GM10248 (cell line): ENCODE measurements around the gene PEX7.
"Not testable (repeated sequence)": the region's sequence is repeated elsewhere in the genome, so short reads cannot be mapped to it uniquely, and the experiment has no call there.

Experiments
- CTCF ChIA-PET: fragments of 300-600 bp; sonication (Branson Sonifier 250); formaldehyde crosslinking; extraction: SDS; loops from one replicate; lab custom pipeline; 2021; ENCODE audit warnings: antibody characterized with exemption; lab: Yijun Ruan, JAX
- POLR2A ChIA-PET: fragments of 350-650 bp; sonication (Branson Sonifier 250); formaldehyde crosslinking; extraction: SDS; loops from one replicate; lab custom pipeline; 2020; ENCODE audit warnings: antibody characterized with exemption; lab: Yijun Ruan, JAX
- DNase-seq: peaks from one replicate; pipeline ENCODE4 v3.0.0; 2012; ENCODE audit errors: extremely low spot score
- CTCF ChIP-seq: IDR thresholded peaks from 2 replicates; pipeline ENCODE4 v1.5.1; 2012; ENCODE audit warnings: mild to moderate bottlenecking, low read depth; ENCODE audit errors: extremely low read depth, missing control alignments, control extremely low read depth

Gene PEX7

GRCh38 chr6:136788069-136788902, 34.1 kb upstream of the PEX7 start:
- ChIA-PET POLR2A (no interaction called here), CTCF (interaction anchor here (0.8 to 9.6 kb wide), 9 partner anchors 11 to 139 kb away, joined by 3 to 348 read pairs (median 6); no protein-coding TSS in a partner anchor)
- no peak for TF ChIP-seq CTCF
- DNase-seq: no peak

- not testable (repeated sequence) for DNase-seq
- ChIA-PET CTCF (interaction anchor here (0.8 to 9.6 kb wide), 7 partner anchors 17 to 141 kb away, joined by 3 to 348 read pairs (median 5); no protein-coding TSS in a partner anchor), POLR2A (interaction anchor here (0.6 kb wide), 2 partner anchors 26 to 34 kb away, joined by 8 to 9 read pairs; no protein-coding TSS in a partner anchor)
These were observed 33.0 kb upstream of the PEX7 start for GRCh38 chr6:136789440-136789839.

GRCh38 chr6:136790411-136791295, 31.7 kb upstream of the PEX7 start:
- CTCF ChIA-PET: interaction anchor here (0.7 to 9.6 kb wide), 9 partner anchors 10 to 183 kb away, joined by 3 to 348 read pairs (median 12); no protein-coding TSS in a partner anchor
- POLR2A ChIA-PET: no interaction called here
- DNase-seq: no peak
- no peak for TF ChIP-seq CTCF

GRCh38 chr6:136791296-136792094, 30.9 kb upstream of the PEX7 start:
- ChIA-PET CTCF (interaction anchor here (0.9 to 9.6 kb wide), 73 partner anchors 8 to 502 kb away, joined by 3 to 348 read pairs (median 8); partner anchors contain the start of genes BCLAF1, PEX7 and SLC35D3), POLR2A (interaction anchor here (0.9 to 1.6 kb wide), 9 partner anchors 10 to 503 kb away, joined by 3 to 13 read pairs (median 5); no protein-coding TSS in a partner anchor)
- TF ChIP-seq CTCF: no peak
- DNase-seq: peak; percentile 54

GRCh38 chr6:136792095-136792409, 30.3 kb upstream of the PEX7 start:
- ChIA-PET POLR2A (interaction anchor here (0.5 to 1.6 kb wide), 13 partner anchors 10 to 1663 kb away, joined by 3 to 13 read pairs (median 4); no protein-coding TSS in a partner anchor), CTCF (interaction anchor here (0.7 to 9.6 kb wide), 74 partner anchors 8 to 502 kb away, joined by 3 to 348 read pairs (median 8); partner anchors contain the start of genes BCLAF1, PEX7 and SLC35D3)
- TF ChIP-seq CTCF: no peak
- no peak for DNase-seq
